OCI-M2 (cell line): ENCODE measurements around the gene ESRRB.

ENCODE experiments used
- DNase-seq: peaks from one replicate; lab custom pipeline; 2025; ENCODE audit not compliant: unreplicated experiment; lab: John Stamatoyannopoulos, UW

ESRRB gene

GRCh38 chr14:76446486-76446885 is 70.5 kb downstream of the ESRRB start:
- no peak for DNase-seq

- no peak for DNase-seq
Measured at GRCh38 chr14:76446921-76447320, 71.0 kb downstream of the ESRRB start.

- no peak for DNase-seq
Measured at GRCh38 chr14:76450476-76450875, 74.5 kb downstream of the ESRRB start.

GRCh38 chr14:76456200-76456599 is 80.3 kb downstream of the ESRRB start:
- DNase-seq, result no peak

DNA sequence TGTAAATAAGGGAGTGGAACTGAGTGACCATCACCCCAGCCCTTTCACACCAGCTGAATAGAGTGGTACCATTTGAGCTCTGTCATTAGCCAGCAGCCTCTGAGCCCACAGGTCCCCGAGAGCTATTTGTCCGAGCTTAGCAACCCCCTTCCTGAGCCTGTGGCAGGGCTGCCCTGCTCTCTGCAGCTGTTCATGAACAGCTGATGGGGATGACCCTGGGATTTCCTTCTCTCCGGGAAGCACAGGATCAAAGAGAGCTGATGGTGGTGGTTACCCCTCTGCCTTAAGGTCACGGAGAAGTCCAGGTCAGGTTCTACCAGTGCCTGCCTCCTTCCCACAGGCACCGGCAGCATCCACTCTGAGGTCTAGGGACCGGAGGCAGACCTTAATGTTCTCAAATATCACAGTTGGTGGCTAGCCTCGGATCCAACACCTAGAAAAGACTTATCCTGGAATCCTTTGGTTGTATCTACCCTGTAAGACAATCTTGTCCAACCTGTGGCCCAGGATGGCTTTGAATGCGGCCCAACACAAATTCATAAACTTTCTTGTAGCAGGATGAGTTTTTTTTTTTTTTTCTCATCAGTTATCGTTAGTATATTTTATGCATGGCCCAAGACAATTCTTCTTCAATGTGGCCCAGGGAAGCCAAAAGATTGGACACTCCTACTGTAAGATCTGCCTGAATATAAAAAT is 81.1 kb downstream of the ESRRB start:
- no peak for DNase-seq

DNA sequence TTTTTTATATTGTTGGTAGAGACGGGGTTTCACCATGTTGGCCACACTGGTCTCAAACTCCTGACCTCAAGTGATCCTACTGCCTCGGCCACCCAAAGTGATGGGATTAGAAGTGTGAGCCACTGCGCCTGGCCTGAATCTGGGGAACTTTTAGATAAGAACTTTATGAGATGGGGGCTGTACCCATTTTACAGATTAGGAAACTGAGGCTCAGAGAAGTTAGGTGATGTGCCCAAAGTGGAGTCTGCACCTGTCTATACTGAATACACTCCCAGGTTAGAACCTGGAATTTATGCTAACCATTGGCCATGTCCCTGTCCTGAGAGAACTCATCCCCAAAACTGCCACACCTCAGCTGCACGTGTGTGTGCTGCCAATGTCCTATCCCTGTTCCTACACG is 81.9 kb downstream of the ESRRB start:
- no peak for DNase-seq

GRCh38 chr14:76461886-76462285 is 85.9 kb downstream of the ESRRB start:
- no peak for DNase-seq

DNA sequence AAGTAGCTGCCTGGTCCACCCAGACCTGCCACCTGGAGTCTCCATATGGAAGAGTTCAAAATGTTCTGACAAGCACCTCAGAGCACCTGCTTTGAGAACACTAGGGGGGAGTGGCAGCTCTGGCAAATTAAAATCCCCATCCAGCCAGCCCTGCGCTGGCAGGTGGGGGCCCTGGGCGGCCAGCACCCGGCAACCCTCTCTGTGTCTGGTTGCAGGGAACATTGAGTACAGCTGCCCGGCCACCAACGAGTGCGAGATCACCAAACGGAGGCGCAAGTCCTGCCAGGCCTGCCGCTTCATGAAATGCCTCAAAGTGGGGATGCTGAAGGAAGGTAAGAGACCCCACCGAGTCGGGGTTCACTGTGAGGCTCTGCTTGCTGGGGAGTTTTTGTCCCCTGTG is 86.4 kb downstream of the ESRRB start:
- no peak for DNase-seq

GRCh38 chr14:76463105-76463504 is 87.2 kb downstream of the ESRRB start:
- DNase-seq, result no peak

GRCh38 chr14:76464856-76465255 is 88.9 kb downstream of the ESRRB start:
- no peak for DNase-seq

- DNase-seq, result no peak
Measured at GRCh38 chr14:76465664-76466063, 89.7 kb downstream of the ESRRB start.

DNA sequence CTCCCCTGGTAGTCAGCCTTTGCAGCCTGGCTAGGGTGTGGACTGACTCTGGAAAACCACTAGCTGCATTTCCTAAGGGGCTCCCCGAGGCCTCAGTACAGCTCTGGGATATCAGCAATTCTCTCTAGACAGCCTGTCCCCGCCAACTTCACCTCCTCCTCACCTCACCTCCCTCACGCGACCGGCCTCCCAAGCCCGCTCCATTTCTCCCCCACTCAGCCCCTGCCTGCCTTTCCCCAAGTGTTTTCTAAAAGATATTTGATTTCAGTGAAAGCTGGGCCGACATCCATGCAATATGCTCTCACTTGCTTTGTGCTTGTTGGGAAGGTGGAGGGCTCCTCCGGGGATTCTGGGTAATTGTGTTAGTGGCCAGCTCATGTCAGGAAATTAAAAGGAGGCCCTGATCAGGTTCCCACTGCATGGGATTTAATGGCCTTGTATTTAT is 91.8 kb downstream of the ESRRB start:
- DNase-seq, result no peak

DNA sequence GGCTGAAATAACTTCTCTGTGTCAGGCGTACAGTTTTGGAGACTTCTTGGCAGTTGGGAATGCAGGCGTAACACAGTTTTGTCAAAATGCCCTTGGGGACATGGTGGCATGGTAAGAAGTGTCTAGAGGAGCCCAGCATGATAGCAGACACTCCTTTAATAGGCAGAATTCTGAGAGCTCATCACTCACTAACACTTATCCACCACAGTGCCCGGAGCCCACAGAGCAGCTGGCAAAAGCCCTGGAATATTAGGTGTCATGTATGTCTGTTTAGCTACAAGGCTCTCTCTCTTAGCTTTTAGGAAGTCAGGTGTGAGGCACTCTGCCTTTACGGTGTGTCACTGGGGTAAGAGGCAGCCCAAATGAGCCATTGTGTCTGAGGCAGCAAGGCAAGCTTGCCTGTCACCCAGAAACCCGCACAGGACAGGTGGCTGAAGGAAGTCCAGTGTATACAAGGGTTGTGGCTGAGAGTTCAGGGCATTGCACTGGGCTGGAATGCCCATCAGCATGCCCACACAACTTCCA is 96.3 kb downstream of the ESRRB start:
- no peak for DNase-seq

DNA sequence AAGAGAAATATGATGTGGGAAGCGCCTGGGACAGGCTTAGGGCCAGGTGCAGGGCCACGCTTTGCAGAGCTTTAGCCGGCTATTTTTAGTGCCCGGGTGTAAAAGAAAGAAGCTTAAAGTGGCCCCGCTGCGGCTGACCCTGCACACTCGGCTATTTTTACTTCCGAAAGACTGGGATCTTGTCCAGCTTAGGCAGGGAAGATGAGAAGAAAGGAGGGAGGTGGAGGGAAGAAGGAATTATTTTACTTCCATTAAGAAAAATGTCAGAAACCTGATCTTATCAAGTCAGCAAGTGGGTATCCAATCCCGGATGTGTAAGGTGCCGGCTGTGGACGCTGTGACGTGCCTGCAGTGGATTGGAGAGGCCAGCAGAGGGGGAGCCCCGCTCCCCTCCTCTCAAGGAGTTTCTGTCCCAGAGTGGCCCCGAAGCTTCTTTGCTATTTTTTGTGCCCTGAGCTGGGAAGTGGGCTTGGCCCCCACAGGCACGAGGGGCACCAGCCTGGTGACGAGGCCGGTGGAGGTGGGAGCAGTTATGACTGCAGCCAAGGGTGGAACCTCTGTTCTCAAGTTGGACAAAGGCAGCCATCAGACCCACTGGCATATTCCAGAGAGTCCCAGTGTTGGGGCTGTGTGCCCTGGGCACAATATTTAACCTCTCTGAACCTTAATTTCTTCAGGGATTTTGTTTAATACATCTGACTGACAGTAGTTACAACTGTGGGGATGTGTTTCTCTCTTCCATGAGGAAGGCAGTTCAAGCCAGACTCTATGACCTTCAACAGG is 97.7 kb downstream of the ESRRB start:
- no peak for DNase-seq

DNA sequence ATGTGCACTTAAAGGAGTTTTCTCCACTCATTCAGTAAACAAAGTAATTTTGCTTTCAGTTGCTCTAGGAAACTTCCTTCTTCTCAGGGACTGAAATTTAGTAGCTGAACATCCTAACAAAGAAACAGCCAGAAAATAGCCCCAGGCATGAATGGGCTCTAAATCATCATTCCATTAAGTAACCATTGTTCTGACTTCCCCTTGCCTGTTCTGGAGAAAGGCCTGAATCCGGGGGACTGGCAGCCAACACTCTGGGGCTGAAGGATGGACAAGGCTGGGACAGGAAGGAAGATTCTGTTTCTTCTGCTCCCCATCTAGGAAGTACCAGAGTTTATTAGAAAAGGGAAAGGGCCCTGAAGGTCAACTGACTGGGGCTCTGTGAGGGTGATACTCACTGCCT is 104.5 kb downstream of the ESRRB start:
- no peak for DNase-seq

- DNase-seq, result no peak
Measured at GRCh38 chr14:76484355-76484754, 108.4 kb downstream of the ESRRB start.

GRCh38 chr14:76486251-76486743 is 110.4 kb downstream of the ESRRB start:
- DNase-seq, result no peak

- no peak for DNase-seq
Measured at GRCh38 chr14:76488551-76488950, 112.6 kb downstream of the ESRRB start.

DNA sequence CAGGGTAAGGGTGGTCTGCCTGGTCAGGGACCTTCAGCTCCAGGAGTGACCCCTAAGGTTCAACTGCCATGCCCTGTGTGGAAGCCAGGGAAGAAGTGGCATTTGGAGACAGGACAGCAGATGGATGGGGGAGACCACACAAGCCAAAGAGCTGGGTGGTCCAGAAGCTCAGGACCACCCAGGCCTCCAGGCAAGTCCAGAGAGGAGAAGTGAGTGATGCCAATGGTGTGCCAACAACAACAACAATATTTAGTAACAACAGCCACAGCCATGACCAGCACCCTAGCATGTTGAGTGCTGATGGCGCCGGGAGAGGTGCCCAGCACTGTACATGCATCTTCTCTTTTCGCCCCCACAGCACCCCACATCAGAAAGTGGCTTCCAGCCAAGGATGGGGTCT is 113.7 kb downstream of the ESRRB start:
- no peak for DNase-seq

- DNase-seq, result no peak
Measured at GRCh38 chr14:76490111-76490510, 114.2 kb downstream of the ESRRB start.

DNA sequence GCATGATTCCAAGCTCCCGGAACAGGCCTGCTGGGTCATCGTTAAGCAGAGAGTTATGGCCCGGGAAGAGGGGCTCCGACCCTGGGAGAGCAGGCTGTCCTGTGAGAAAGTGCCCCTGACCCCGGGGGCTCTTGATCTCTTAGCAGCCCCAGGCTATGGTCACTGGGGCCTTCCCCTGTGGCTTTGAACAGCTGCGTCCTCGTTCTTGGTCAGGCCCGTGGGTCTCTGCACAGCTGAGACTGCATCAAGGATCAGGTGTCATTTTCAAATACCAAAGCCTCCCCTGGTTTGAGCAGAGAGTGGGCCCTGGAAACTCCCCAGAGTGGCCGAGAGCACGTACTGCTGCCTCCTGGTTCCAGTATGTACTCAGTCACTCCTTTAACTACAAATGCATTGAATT is 114.8 kb downstream of the ESRRB start:
- no peak for DNase-seq
